ENCODE results near the gene ZBTB1.

DNA sequence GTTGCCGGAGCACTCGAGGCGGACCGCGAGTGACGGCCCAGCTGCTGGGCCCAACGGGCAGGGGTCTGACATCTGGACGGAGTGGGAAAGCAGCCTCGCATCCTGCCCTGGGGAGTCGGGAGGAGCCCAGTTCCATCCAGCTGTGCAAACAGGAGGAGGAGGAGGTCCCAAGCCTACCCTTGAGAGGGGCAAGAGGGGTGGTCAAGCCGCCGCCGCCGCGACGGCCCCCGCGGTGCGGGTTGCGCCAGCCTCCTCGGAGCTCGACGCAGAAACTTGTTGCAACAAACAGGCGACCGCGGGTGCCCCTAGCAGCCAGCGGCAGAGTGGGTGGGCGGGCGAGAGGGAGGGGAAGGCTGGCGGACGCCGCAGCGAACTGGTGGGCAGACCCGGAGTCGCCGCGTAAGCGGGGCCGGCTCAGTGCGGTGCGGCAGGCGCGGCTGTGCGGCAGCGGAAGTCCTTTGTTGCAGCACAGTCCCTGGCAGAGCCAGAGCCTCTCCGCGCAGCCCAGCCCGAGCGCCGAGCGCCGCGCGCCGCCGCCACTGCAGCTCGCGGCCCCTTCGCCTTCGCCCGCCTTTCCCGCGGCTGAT, at the start of gene ZBTB1:
- TF ChIP-seq, protein P1, sequence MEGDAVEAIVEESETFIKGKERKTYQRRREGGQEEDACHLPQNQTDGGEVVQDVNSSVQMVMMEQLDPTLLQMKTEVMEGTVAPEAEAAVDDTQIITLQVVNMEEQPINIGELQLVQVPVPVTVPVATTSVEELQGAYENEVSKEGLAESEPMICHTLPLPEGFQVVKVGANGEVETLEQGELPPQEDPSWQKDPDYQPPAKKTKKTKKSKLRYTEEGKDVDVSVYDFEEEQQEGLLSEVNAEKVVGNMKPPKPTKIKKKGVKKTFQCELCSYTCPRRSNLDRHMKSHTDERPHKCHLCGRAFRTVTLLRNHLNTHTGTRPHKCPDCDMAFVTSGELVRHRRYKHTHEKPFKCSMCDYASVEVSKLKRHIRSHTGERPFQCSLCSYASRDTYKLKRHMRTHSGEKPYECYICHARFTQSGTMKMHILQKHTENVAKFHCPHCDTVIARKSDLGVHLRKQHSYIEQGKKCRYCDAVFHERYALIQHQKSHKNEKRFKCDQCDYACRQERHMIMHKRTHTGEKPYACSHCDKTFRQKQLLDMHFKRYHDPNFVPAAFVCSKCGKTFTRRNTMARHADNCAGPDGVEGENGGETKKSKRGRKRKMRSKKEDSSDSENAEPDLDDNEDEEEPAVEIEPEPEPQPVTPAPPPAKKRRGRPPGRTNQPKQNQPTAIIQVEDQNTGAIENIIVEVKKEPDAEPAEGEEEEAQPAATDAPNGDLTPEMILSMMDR (IDR thresholded peaks at IDR 0.05), result no peak
- no peak for TF ChIP-seq EZH2 (IDR thresholded peaks at IDR 0.05; ENCODE audit: borderline replicate concordance, insufficient read depth, low read depth, low read length, poor library complexity, severe bottlenecking)

Measured in B cell (primary cell).